GM12878 (cell line): Measurements from ENCODE around the gene STRN4. TPM values are rescaled to one million over a fixed set of nuclear protein-coding genes. Genes with fewer than 3 reads are reported as not detected.

Experiments
- ATAC-seq: fragments of 200-7000 bp; cut with Tn5 transposase; 3 replicates; pipeline ENCODE4 v1.9.1; 2020; ENCODE audit warnings: mild to moderate bottlenecking, moderate library complexity
- BruUV-seq: library from RNA; stranded (reverse); fragments of 400-500 nt; replicated peaks from 2 replicates; lab custom pipeline; 2021; lab: Mats Ljungman, UMichigan
- CTCF ChIA-PET: fragments of 300-600 bp; sonication (Branson Sonifier 250); formaldehyde crosslinking; extraction: SDS; loops from one replicate; lab custom pipeline; 2021; ENCODE audit warnings: inconsistent platforms; lab: Yijun Ruan, JAX
- POLR2A ChIA-PET: fragments of 350-600 bp; formaldehyde crosslinking; extraction: SDS; loops from one replicate; lab custom pipeline; 2021; ENCODE audit warnings: inconsistent platforms; lab: Charles Lee
- RAD21 ChIA-PET: fragments of 300-600 bp; sonication (Branson Sonifier 250); formaldehyde crosslinking; loops from one replicate; lab custom pipeline; 2023; ENCODE audit warnings: antibody characterized with exemption; ENCODE audit not compliant: unreplicated experiment; lab: Charles Lee
- SMC1A ChIA-PET: fragments of 300-600 bp; sonication (Branson Sonifier 250); formaldehyde crosslinking; loops from one replicate; lab custom pipeline; 2023; ENCODE audit not compliant: unreplicated experiment, uncharacterized antibody; lab: Charles Lee
- DNase-seq: peaks from one replicate; pipeline ENCODE4 v3.0.0-alpha.2; 2011; ENCODE audit warnings: low read depth, low spot score
- FAIRE-seq: peaks from 3 replicates; lab custom pipeline; 2011; peaks lifted over from hg19 to GRCh38; lab: Jason Lieb, UNC
- H2AFZ ChIP-seq: 2 replicates; pipeline ENCODE4 v1.6.0; 2011; ENCODE audit warnings: low read depth, low read length, control low read depth; ENCODE audit not compliant: control insufficient read depth
- H3K27ac ChIP-seq: 2 replicates; pipeline ENCODE4 v1.5.1; 2011; ENCODE audit warnings: control low read depth; ENCODE audit not compliant: control insufficient read depth, insufficient read depth
- H3K27me3 ChIP-seq, 2 experiments: replicated peaks in 1 of 2; 2 replicates each; pipeline versions ENCODE4 v1.6.0 to v1.6.1; 2011; ENCODE audit warnings: low read length in 1 of 2; ENCODE audit not compliant: control insufficient read depth in 2 of 2, insufficient read depth in 2 of 2
- H3K36me3 ChIP-seq, 2 experiments: 2 replicates each; pipeline ENCODE4 v1.5.1; 2011; ENCODE audit warnings: low read length in 1 of 2; ENCODE audit not compliant: control insufficient read depth in 2 of 2, insufficient read depth in 2 of 2
- H3K4me1 ChIP-seq: 2 replicates; pipeline ENCODE4 v1.6.1; 2011; ENCODE audit warnings: mild to moderate bottlenecking, low read length, moderate library complexity, mixed read lengths; ENCODE audit not compliant: control insufficient read depth, insufficient read depth
- H3K4me2 ChIP-seq: 2 replicates; pipeline ENCODE4 v1.6.0; 2011; ENCODE audit warnings: control low read depth; ENCODE audit not compliant: control insufficient read depth, insufficient read depth
- H3K4me3 ChIP-seq: fragments of 200-600 bp; sonication (generic); 2 replicates; pipeline ENCODE4 v1.5.1; 2016
- H3K79me2 ChIP-seq: 2 replicates; pipeline ENCODE4 v1.6.0; 2011; ENCODE audit warnings: low read length; ENCODE audit not compliant: control insufficient read depth, insufficient read depth
- H3K9ac ChIP-seq: 2 replicates; pipeline ENCODE4 v1.8.0; 2011; ENCODE audit warnings: low read length, control low read depth, mixed read lengths; ENCODE audit not compliant: control insufficient read depth, insufficient read depth
- H3K9me3 ChIP-seq: replicated peaks from 3 replicates; pipeline ENCODE4 v1.5.1; 2011; ENCODE audit warnings: mild to moderate bottlenecking, low read length; ENCODE audit not compliant: control insufficient read depth, insufficient read depth
- H4K20me1 ChIP-seq: 2 replicates; pipeline ENCODE4 v1.6.0; 2011; ENCODE audit not compliant: control insufficient read depth, insufficient read depth
- BACH1 ChIP-seq: fragments of 450-650 bp; IDR thresholded peaks from 2 replicates; pipeline ENCODE4 v1.6.1; 2017; ENCODE audit warnings: mild to moderate bottlenecking, borderline replicate concordance
- CREB1 ChIP-seq: IDR thresholded peaks from 2 replicates; pipeline ENCODE4 v1.6.1; 2012; ENCODE audit warnings: low read depth, mild to moderate bottlenecking, inconsistent platforms
- EGR1 ChIP-seq, 2 experiments: IDR thresholded peaks; 1 replicate in 1 of 2; 2 replicates in 1 of 2; pipeline ENCODE4 v1.6.1; 2011 to 2012; ENCODE audit warnings: low read depth in 2 of 2, low read length in 2 of 2, borderline replicate concordance in 1 of 2, mild to moderate bottlenecking in 1 of 2, moderate library complexity in 1 of 2
- ESRRA ChIP-seq: IDR thresholded peaks from 2 replicates; pipeline ENCODE4 v1.6.1; 2012; ENCODE audit warnings: mild to moderate bottlenecking, low read length, improper control_type of control experiment
- HCFC1 ChIP-seq: fragments of 150-350 bp; IDR thresholded peaks from 2 replicates; pipeline ENCODE4 v1.6.1; 2014; ENCODE audit warnings: low read length
- MAX ChIP-seq: IDR thresholded peaks from 2 replicates; pipeline ENCODE4 v1.6.1; 2012; ENCODE audit warnings: low read depth, low read length, improper control_type of control experiment
- NR2C1 ChIP-seq: fragments of 450-650 bp; IDR thresholded peaks from 2 replicates; pipeline ENCODE4 v1.6.1; 2017; ENCODE audit warnings: antibody characterized with exemption, mild to moderate bottlenecking, moderate library complexity
- NRF1 ChIP-seq: conservative IDR thresholded peaks from 2 replicates; pipeline ENCODE4 v1.6.1; 2011; ENCODE audit warnings: mild to moderate bottlenecking, low read depth, low read length, improper control_type of control experiment
- POU2F2 ChIP-seq: IDR thresholded peaks from 3 replicates; pipeline ENCODE4 v1.6.1; 2011; ENCODE audit warnings: low read depth, mild to moderate bottlenecking, low read length, borderline replicate concordance
- SUPT20H ChIP-seq: IDR thresholded peaks from 2 replicates; pipeline ENCODE4 v1.6.1; 2011; ENCODE audit warnings: low read depth, mild to moderate bottlenecking, low read length, moderate library complexity, borderline replicate concordance; ENCODE audit not compliant: control insufficient read depth
- TBL1XR1 ChIP-seq: IDR thresholded peaks from 2 replicates; pipeline ENCODE4 v1.6.1; 2012; ENCODE audit warnings: low read depth, low read length, improper control_type of control experiment
- TCF3 ChIP-seq: IDR thresholded peaks from 2 replicates; pipeline ENCODE4 v1.6.1; 2012; ENCODE audit warnings: low read depth, mild to moderate bottlenecking, low read length, borderline replicate concordance; ENCODE audit not compliant: insufficient read depth
- ZNF24 ChIP-seq: fragments of 450-650 bp; IDR thresholded peaks from 2 replicates; pipeline ENCODE4 v1.6.1; 2017; ENCODE audit warnings: antibody characterized with exemption, mild to moderate bottlenecking
- WGBS: methylation state at CpG from one replicate; pipeline ENCODE4 v1.1.6; 2016; ENCODE audit warnings: low lambda C conversion rate; ENCODE audit not compliant: insufficient replicate concordance, insufficient coverage; ENCODE audit errors: missing lambda C conversion rate; 5-methylcytosine and 5-hydroxymethylcytosine counted together
- in situ Hi-C: fragments of 300-500 bp; cut with MboI; formaldehyde crosslinking; loops from 9 replicates; pipeline ENCODE4 v1.14.3; 2018; ENCODE audit warnings: mixed read lengths
- intact Hi-C: fragments of 100-400 bp; cut with micrococcal nuclease; formaldehyde crosslinking; loops from one replicate; pipeline ENCODE4 v1.14.2; 2022; ENCODE audit not compliant: unreplicated experiment
- polyA plus RNA-seq, 11 experiments: library from polyadenylated mRNA; depleted of rRNA in 4 of 11; unstranded in 6 of 11; stranded (reverse) in 5 of 11; fragments of >200 nt; fragmentation: Nextera tagmentation in 4 of 11; fragmentation: Illumina TruSeq in 1 of 11; extraction: Ambion mirVana in 4 of 11; extraction: Trizol in 1 of 11; gene quantifications; 1 replicate in 1 of 11; 2 replicates in 10 of 11; pipeline versions ENCODE4 v1.2.1 to v1.2.3, GENCODE V29; 2011 to 2016; ENCODE audit warnings: inconsistent platforms in 2 of 11, missing spikeins in 2 of 11, low read depth in 1 of 11
- total RNA-seq, 4 experiments: library from RNA; depleted of rRNA in 3 of 4; stranded (reverse); fragments of >200 nt in 3 of 4; fragmentation: Illumina TruSeq in 1 of 4; extraction: Trizol in 1 of 4; gene quantifications; 2 replicates each; pipeline versions ENCODE4 v1.2.1 to v1.2.3, GENCODE V29; 2013 to 2021
- TF ChIP-seq, protein P1 (sequence below), 3 experiments: IDR thresholded peaks in 2 of 3; conservative IDR thresholded peaks in 1 of 3; 2 replicates each; pipeline ENCODE4 v1.5.1; 2011; ENCODE audit warnings: low read depth in 3 of 3, low read length in 3 of 3, mild to moderate bottlenecking in 3 of 3, control low read depth in 2 of 3, moderate library complexity in 2 of 3, inconsistent platforms in 1 of 3, mixed read lengths in 1 of 3; ENCODE audit not compliant: control insufficient read depth in 2 of 3, insufficient read depth in 1 of 3; ENCODE audit errors: extremely low read depth in 1 of 3
- TF ChIP-seq, protein P2 (sequence below): fragments of 450-650 bp; IDR thresholded peaks from 2 replicates; pipeline ENCODE4 v1.6.1; 2016; ENCODE audit warnings: mild to moderate bottlenecking, moderate library complexity, borderline replicate concordance
- TF ChIP-seq, protein P3 (sequence below): fragments of 450-650 bp; IDR thresholded peaks from 2 replicates; pipeline ENCODE4 v1.6.1; 2017; ENCODE audit warnings: antibody characterized with exemption, mild to moderate bottlenecking, moderate library complexity

The STRN4 gene
- total and polyA plus RNA-seq, 10 of the 15 experiments (the other 5 are each of a cell fraction or from before 2014, with no cell fraction given): 0.42 to 62.8 (median 22.5) TPM

- Histone ChIP-seq H3K27ac (no peak overlapping the region), H3K36me3 (peaks cover 18 to 38% of the 10 kb centered on the region in 2 experiments), H3K9me3 (no peaks in the 10 kb centered on the region), H3K79me2 (peaks cover 34% of the 10 kb centered on the region), H3K4me3 (no peak overlapping the region), H3K9ac (no peak overlapping the region), H3K4me2 (no peak overlapping the region), H4K20me1 (peaks cover 8% of the 10 kb centered on the region), H2AFZ (no peak overlapping the region), H3K27me3 (no peaks in the 10 kb centered on the region), H3K4me1 (peaks cover 4% of the 10 kb centered on the region; the same call in 1 of the 2 replicates)
- ChIA-PET SMC1A (no interaction called here), RAD21 (no interaction called here), POLR2A (no interaction called here), CTCF (interaction anchor here (1.1 to 1.2 kb wide), 3 partner anchors 9 to 16 kb away, joined by 3 read pairs; no protein-coding TSS in a partner anchor)
- 89% methylated on average over 19 of the region's 19 CpGs for WGBS
- intact Hi-C loops: no loop called here
- ATAC-seq (no peak), DNase-seq (no peak), FAIRE-seq (no peak)
- BruUV-seq: no TSS peak
- in situ Hi-C loops: no loop called here
- no peak for TF ChIP-seq POU2F2
- TF ChIP-seq, protein P1, sequence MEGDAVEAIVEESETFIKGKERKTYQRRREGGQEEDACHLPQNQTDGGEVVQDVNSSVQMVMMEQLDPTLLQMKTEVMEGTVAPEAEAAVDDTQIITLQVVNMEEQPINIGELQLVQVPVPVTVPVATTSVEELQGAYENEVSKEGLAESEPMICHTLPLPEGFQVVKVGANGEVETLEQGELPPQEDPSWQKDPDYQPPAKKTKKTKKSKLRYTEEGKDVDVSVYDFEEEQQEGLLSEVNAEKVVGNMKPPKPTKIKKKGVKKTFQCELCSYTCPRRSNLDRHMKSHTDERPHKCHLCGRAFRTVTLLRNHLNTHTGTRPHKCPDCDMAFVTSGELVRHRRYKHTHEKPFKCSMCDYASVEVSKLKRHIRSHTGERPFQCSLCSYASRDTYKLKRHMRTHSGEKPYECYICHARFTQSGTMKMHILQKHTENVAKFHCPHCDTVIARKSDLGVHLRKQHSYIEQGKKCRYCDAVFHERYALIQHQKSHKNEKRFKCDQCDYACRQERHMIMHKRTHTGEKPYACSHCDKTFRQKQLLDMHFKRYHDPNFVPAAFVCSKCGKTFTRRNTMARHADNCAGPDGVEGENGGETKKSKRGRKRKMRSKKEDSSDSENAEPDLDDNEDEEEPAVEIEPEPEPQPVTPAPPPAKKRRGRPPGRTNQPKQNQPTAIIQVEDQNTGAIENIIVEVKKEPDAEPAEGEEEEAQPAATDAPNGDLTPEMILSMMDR (IDR thresholded peaks at IDR 0.05 in 2 of 3, conservative IDR thresholded peaks at IDR 0.05 in 1 of 3; ENCODE audit: control insufficient read depth in 2 of 3, extremely low read depth in 1 of 3, insufficient read depth in 1 of 3, low read depth in 3 of 3, low read length in 3 of 3): no peak
- TF ChIP-seq EGR1 (IDR thresholded peaks at IDR 0.05; ENCODE audit: borderline replicate concordance in 1 of 2, low read depth in 2 of 2, low read length in 2 of 2): no peak
- no peak for TF ChIP-seq TBL1XR1
- no peak for TF ChIP-seq NR2C1
- TF ChIP-seq ZNF24: no peak
- TF ChIP-seq NRF1: no peak
- TF ChIP-seq, protein P2, sequence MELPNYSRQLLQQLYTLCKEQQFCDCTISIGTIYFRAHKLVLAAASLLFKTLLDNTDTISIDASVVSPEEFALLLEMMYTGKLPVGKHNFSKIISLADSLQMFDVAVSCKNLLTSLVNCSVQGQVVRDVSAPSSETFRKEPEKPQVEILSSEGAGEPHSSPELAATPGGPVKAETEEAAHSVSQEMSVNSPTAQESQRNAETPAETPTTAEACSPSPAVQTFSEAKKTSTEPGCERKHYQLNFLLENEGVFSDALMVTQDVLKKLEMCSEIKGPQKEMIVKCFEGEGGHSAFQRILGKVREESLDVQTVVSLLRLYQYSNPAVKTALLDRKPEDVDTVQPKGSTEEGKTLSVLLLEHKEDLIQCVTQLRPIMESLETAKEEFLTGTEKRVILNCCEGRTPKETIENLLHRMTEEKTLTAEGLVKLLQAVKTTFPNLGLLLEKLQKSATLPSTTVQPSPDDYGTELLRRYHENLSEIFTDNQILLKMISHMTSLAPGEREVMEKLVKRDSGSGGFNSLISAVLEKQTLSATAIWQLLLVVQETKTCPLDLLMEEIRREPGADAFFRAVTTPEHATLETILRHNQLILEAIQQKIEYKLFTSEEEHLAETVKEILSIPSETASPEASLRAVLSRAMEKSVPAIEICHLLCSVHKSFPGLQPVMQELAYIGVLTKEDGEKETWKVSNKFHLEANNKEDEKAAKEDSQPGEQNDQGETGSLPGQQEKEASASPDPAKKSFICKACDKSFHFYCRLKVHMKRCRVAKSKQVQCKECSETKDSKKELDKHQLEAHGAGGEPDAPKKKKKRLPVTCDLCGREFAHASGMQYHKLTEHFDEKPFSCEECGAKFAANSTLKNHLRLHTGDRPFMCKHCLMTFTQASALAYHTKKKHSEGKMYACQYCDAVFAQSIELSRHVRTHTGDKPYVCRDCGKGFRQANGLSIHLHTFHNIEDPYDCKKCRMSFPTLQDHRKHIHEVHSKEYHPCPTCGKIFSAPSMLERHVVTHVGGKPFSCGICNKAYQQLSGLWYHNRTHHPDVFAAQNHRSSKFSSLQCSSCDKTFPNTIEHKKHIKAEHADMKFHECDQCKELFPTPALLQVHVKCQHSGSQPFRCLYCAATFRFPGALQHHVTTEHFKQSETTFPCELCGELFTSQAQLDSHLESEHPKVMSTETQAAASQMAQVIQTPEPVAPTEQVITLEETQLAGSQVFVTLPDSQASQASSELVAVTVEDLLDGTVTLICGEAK: no peak
- TF ChIP-seq SUPT20H: no peak
- no peak for TF ChIP-seq TCF3
- no peak for TF ChIP-seq BACH1
- no peak for TF ChIP-seq CREB1
- TF ChIP-seq, protein P3, sequence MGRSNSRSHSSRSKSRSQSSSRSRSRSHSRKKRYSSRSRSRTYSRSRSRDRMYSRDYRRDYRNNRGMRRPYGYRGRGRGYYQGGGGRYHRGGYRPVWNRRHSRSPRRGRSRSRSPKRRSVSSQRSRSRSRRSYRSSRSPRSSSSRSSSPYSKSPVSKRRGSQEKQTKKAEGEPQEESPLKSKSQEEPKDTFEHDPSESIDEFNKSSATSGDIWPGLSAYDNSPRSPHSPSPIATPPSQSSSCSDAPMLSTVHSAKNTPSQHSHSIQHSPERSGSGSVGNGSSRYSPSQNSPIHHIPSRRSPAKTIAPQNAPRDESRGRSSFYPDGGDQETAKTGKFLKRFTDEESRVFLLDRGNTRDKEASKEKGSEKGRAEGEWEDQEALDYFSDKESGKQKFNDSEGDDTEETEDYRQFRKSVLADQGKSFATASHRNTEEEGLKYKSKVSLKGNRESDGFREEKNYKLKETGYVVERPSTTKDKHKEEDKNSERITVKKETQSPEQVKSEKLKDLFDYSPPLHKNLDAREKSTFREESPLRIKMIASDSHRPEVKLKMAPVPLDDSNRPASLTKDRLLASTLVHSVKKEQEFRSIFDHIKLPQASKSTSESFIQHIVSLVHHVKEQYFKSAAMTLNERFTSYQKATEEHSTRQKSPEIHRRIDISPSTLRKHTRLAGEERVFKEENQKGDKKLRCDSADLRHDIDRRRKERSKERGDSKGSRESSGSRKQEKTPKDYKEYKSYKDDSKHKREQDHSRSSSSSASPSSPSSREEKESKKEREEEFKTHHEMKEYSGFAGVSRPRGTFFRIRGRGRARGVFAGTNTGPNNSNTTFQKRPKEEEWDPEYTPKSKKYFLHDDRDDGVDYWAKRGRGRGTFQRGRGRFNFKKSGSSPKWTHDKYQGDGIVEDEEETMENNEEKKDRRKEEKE: no peak
- no peak for TF ChIP-seq ESRRA
- TF ChIP-seq HCFC1: no peak
- no peak for TF ChIP-seq MAX
Measured at GRCh38 chr19:46737761-46738171, 8.5 kb downstream of the STRN4 start.
